GM19240 (cell line): ENCODE data around the gene INTS1.
A peak's percentile ranks its signal among the peaks of the same experiment; 100 is the strongest.

Experiments used
- DNase-seq: peaks from one replicate; pipeline ENCODE4 v3.0.0; 2011; ENCODE audit warnings: low spot score; ENCODE audit not compliant: insufficient read length

Gene INTS1

GRCh38 chr7:1542841-1543747 lies 38.9 kb upstream of the INTS1 start:
- DNase-seq, result no peak

DNA sequence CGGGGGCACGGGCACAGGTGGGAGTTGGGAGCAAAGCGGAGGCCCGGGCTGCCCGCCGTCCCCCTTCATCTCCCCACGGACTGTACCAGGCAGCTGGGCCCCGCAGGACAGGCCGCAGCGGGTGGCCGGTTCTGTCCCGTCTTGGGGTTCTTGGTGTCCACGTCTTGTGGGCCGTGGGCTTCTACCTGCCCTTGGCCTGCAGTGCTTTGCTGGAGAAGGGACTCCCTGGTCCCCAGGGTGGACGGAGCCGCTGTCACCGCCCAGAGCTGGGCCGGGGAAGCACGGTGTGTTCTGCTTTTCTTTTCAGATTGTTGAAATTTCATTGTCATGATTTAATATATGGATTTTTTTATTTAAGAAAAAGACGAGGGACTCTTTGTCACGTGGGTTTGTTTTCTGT lies 38.1 kb upstream of the INTS1 start:
- DNase-seq, result no peak

DNA sequence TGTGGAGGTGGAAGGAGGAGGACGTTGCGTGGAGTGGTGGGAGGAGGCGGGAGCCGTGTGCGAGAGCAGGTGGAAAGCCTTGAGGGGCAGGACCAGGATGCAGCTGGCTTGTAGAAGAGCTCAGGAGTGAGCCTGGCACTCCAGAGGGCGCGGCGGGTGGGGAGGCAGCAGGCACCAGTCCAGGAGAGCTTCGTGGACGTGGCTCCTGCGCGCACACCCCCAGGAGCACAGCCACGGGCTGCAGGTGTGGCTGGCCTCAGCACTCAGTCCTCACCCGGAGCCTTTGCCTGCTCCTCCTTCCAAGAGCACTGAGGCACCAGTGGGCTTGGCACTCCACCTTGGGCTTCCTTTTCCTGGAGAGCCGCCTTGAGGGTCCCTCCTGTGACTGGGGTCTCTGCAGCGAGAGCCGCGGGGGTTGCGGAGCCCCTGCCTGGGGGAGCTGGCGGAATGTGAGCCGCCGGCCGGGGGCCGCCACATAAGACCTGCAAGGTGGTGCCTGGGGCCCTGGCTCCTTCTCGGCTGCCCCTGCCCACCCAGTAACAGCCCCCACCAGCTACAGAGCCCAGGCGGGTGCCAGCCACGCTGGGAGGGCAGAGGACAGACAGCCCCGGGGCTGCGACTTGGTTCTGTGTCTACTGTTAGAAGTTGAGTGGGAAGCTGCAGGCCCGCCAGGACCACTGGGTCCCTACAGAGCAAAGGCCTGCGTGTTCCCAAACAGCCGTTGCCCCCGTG lies 37.4 kb upstream of the INTS1 start:
- DNase-seq, result no peak

DNA sequence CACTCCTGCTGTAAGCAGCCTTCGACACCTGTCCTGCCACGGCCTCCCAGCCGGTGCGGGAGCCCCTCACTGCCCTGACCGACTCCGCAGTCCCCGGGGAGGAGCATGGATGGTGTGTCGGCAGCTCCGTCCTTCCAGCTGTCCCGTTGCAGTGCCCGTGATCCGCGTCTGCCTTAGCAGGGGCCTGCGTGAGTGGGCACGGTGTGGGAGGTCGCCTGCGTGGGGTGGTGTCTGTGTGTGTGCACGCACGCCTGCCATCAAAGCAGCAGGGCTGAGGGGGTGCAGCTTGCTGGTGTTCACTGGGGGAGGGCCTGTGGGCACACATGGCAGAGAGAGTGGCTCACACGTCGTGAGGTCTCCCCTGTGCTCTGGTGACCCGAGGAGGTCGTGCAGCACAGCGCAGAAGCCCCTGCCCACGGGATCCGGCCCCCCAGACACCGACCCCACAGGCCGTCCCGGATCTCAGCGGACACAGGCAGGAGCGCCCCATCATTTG lies 36.6 kb upstream of the INTS1 start:
- DNase-seq, result no peak

- DNase-seq, result no peak
Measured at GRCh38 chr7:1539882-1540775, 35.9 kb upstream of the INTS1 start.

DNA sequence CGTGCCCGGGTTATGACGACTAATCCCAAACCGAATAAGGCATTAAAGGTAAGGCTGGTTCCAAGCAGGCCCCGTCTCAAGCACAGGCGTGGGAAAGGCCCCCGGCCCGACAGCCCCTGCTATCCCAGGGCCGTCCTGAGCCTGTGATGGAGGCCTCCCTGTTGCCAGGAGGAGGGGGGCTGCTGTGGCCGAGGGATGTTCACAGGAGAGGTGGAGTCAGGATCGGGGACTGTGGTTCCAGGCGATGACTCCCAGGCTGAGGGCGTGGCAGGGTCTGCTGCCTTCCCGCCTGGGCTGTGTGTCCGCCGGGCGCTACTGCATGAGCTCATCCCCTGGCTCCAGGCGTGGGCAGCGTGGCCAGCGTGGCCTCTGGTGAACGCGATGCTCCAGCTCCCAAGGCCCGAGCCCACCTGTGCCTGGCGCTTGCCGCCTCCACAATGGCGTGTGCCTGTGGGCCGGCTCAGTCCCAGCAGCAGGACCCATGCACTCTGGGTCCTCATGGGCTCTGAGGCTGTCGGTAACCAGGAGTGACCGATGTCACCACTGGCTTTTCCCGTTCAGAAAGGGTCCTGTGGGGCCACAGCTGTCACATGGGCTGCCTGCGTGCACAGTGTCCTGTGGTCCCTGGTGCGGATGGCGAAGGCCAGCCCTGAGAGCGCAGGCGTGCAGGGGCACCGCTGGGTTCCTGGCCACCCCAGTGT lies 35.1 kb upstream of the INTS1 start:
- no peak for DNase-seq

DNA sequence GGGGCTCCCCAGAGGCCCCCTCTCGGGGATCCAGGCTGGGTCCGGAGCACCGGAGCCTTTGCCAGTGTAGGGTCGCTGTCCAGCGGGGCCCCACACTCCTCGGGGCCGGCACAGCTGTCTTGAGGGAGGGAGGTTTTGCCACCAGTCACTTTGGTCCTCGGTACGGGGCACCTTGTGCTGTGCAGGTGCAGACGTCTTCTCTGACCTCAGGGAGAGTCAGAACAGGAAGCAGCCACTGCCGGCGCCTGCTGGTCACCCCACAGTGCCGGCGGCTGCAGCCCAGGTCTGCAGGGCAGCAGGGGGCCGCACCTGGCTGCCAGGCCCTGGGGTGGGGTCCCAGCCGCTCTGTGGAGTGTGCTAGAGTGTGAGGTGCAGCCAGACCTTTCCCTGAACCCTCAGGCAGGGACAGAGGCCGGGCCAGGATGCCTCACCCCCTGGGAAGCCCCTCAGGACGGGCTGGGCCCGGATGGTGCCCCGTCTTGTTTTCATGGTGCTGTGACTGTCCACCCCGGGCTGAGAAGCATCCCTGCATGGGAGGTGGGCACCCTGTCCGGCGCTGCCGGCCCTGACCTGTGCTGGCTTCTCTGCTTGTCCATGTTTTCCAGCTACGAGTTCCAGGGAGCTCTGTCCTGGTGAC lies 34.5 kb upstream of the INTS1 start:
- no peak for DNase-seq

GRCh38 chr7:1537535-1538412 lies 33.6 kb upstream of the INTS1 start:
- no peak for DNase-seq

DNA sequence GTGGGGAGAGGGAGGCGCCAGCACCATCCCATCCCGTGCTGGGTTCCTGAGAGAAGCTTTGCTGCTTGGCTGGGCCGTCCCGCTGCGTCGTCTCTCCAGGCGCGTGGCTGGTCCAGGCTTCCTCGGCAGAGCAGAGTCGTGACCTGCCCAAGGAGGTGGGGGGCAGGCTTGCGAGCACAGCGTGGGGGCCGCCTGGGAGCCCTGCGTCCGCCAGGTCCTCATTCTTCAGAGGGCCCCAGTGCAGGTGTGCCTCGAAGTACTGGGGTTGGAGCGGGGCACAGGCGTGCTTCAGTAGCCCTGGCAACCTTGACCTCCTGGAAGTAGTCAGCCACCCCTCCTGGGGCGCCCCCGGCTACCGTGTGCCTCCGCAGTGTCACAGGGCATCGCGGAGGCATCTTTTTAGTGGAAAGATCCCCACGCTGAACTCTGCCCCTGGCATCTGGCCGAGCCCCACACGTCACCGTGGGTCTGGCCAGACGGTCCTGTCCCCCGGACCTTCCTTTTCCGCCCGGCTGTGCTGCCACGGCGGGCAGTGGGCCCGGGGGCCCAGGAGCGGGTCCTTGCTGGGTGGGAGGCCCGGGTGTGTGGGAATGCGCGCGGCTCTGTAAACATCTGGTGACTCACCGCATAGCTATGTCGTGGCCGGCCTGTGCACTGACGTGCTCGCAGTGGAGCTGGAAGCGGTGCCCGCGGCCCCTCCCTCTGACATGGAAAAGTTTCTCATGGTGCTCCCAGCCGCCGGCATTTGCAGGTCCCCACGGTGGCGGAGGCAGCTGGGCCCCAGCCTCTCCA lies 32.8 kb upstream of the INTS1 start:
- DNase-seq, result no peak

DNA sequence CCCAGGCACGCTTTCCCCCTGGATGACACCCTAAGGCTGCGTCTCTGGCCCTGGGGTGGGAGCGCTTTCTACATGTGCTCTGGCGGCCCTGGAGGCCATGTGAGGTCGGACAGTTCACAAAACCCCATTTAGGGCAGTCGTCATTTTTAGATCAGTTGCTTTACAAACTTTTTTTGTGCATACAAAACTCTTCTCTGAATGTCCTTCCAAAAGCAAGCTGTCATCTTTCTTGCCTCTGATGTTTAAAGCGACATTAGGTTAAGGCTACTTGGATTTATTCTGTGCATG lies 32.2 kb upstream of the INTS1 start:
- no peak for DNase-seq

- no peak for DNase-seq
Measured at GRCh38 chr7:1535701-1536454, 31.7 kb upstream of the INTS1 start.

GRCh38 chr7:1535100-1535458 lies 30.9 kb upstream of the INTS1 start:
- no peak for DNase-seq

DNA sequence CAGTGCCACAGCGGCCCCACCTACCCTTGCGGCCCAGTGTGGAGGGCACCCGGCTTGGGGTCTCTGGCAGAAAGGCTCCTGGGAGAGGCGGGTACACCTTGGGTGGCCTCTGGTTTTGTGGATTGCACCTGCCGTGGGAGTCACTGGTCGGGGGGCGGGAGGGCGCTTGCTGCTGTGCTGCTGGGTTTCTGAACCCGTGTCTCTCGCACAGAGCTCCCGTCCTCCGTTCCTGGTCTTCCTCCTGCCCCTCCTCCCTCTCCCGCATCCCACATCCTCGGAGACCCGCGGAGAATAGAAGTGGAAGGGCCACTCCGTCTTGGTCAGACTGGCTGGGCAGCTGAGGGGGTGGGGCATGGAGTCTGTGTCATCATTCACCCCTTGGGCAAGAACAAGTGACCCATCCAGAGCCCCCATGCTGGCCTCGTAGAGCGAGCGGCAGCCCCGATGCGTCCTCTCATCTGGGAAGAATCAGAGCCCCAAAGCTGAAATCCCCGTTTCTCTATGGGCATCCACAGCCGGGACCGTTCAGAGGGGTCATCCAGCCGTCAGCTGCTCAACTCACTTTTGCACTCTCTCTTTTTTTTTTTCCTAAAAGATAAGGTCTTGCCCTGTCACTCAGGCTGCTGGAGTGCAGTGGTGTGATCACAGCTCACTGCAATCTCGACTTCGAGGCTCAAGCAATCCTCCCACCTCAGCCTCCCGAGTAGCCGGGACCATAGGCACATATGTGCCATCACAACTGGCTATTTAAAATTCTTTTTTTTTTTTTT lies 30.3 kb upstream of the INTS1 start:
- DNase-seq, result no peak

- DNase-seq, result peak; percentile 86
Measured at GRCh38 chr7:1533547-1534329, 29.5 kb upstream of the INTS1 start.

GRCh38 chr7:1533255-1533546 lies 29.0 kb upstream of the INTS1 start:
- DNase-seq, result no peak

GRCh38 chr7:1532456-1533254 lies 28.5 kb upstream of the INTS1 start:
- peak; percentile 63 for DNase-seq
